ENCODE measurements around the gene EPC2. TPM values are rescaled to one million over a fixed set of nuclear protein-coding genes. Genes with fewer than 3 reads are reported as not detected.

The EPC2 gene
- polyA plus RNA-seq, 1 of the 3 experiments (the other 2 are of a cell fraction): 8.8 TPM

DNA sequence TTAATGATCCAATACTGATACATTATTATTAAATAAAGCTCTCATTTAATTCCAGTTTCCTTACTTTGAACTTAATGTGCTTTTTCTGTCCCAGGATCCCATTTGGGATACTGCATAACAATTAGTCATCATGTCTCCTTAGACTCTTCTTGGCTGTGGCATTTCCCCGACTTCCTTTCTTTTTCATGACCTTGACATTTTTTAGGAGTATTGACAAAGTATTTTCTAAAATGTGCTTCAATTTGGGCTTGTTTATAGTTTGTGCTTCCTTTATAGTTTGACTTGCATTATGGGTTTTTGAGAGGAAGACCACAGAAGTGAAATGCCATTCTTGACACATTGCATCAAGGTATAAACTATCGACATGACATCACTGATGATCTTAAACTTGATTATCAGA, 184.4 kb downstream of the EPC2 start:
- CTCF ChIA-PET: interaction anchor here (0.6 kb wide), 1 partner anchor 25 kb away, joined by 3 read pairs; no protein-coding TSS in a partner anchor
- H3K9ac ChIP-seq: no peak overlapping the region

GRCh38 chr2:148829618-148830017, 185.1 kb downstream of the EPC2 start:
- no peak for DNase-seq
- H4K20me1 ChIP-seq (ENCODE audit: insufficient read depth): no peaks in the 10 kb centered on the region
- no peak overlapping the region for H3K9ac ChIP-seq
- H3K9me3 ChIP-seq: no peaks in the 10 kb centered on the region
- ChIA-PET POLR2A (no interaction called here), CTCF (interaction anchor here (1.0 to 1.3 kb wide), 2 partner anchors 20 to 25 kb away, joined by 3 read pairs; no protein-coding TSS in a partner anchor)
- TF ChIP-seq, protein P1, sequence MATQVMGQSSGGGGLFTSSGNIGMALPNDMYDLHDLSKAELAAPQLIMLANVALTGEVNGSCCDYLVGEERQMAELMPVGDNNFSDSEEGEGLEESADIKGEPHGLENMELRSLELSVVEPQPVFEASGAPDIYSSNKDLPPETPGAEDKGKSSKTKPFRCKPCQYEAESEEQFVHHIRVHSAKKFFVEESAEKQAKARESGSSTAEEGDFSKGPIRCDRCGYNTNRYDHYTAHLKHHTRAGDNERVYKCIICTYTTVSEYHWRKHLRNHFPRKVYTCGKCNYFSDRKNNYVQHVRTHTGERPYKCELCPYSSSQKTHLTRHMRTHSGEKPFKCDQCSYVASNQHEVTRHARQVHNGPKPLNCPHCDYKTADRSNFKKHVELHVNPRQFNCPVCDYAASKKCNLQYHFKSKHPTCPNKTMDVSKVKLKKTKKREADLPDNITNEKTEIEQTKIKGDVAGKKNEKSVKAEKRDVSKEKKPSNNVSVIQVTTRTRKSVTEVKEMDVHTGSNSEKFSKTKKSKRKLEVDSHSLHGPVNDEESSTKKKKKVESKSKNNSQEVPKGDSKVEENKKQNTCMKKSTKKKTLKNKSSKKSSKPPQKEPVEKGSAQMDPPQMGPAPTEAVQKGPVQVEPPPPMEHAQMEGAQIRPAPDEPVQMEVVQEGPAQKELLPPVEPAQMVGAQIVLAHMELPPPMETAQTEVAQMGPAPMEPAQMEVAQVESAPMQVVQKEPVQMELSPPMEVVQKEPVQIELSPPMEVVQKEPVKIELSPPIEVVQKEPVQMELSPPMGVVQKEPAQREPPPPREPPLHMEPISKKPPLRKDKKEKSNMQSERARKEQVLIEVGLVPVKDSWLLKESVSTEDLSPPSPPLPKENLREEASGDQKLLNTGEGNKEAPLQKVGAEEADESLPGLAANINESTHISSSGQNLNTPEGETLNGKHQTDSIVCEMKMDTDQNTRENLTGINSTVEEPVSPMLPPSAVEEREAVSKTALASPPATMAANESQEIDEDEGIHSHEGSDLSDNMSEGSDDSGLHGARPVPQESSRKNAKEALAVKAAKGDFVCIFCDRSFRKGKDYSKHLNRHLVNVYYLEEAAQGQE (IDR thresholded peaks at IDR 0.05; ENCODE audit: low read depth, low read length): peak; percentile 67; the same call in 1 of the 2 replicates
- TF ChIP-seq FOXJ3 (CRISPR knock-in tag; IDR thresholded peaks at IDR 0.05): no peak
- no peak overlapping the region for H3K27ac ChIP-seq (ENCODE audit: low read depth in 2 of 2, low read length in 1 of 2)
- H3F3A ChIP-seq (replicated peaks; ENCODE audit: insufficient read depth): no peaks in the 10 kb centered on the region
- 34% methylated on average over 3 of the region's 3 CpGs for WGBS (ENCODE audit: low lambda C conversion rate)
- no peaks in the 10 kb centered on the region for H3K79me2 ChIP-seq (ENCODE audit: insufficient read depth)
- no peaks in the 10 kb centered on the region for H3K9me2 ChIP-seq
- no peaks in the 10 kb centered on the region for H3K4me1 ChIP-seq (ENCODE audit: control insufficient read depth in 1 of 2, insufficient read depth in 2 of 2, low read depth in 1 of 2, low read length in 1 of 2)
- no peaks in the 10 kb centered on the region for H3K36me3 ChIP-seq (replicated peaks in 1 of 2; ENCODE audit: control insufficient read depth in 1 of 2, insufficient read depth in 2 of 2, low read length in 1 of 2)
- no peak overlapping the region for H3K4me2 ChIP-seq
- H2AFZ ChIP-seq (ENCODE audit: low read depth): no peak overlapping the region
- H3K27me3 ChIP-seq (ENCODE audit: insufficient read depth): no peaks in the 10 kb centered on the region; the same call in 1 of the 2 replicates
- no peak overlapping the region for H3K4me3 ChIP-seq (ENCODE audit: low read depth in 2 of 2, low read length in 1 of 2)

More for the DNA sequence above, 184.4 kb downstream of the EPC2 start:
- Histone ChIP-seq H3K27me3 (ENCODE audit: insufficient read depth) (no peaks in the 10 kb centered on the region), H3K4me1 (ENCODE audit: control insufficient read depth in 1 of 2, insufficient read depth in 2 of 2, low read depth in 1 of 2, low read length in 1 of 2) (no peaks in the 10 kb centered on the region), H3K36me3 (replicated peaks in 1 of 2; ENCODE audit: control insufficient read depth in 1 of 2, insufficient read depth in 2 of 2, low read length in 1 of 2) (no peaks in the 10 kb centered on the region), H2AFZ (ENCODE audit: low read depth) (no peak overlapping the region), H3K79me2 (ENCODE audit: insufficient read depth) (no peaks in the 10 kb centered on the region), H3F3A (replicated peaks; ENCODE audit: insufficient read depth) (no peaks in the 10 kb centered on the region), H3K9me2 (no peaks in the 10 kb centered on the region), H4K20me1 (ENCODE audit: insufficient read depth) (no peaks in the 10 kb centered on the region), H3K27ac (ENCODE audit: low read depth in 2 of 2, low read length in 1 of 2) (no peak overlapping the region), H3K4me2 (no peak overlapping the region), H3K9me3 (no peaks in the 10 kb centered on the region), H3K4me3 (ENCODE audit: low read depth in 2 of 2, low read length in 1 of 2) (no peak overlapping the region)
- POLR2A ChIA-PET: no interaction called here
- no peak for TF ChIP-seq FOXM1 (IDR thresholded peaks at IDR 0.05; ENCODE audit: low read depth)
- TF ChIP-seq SMC3 (IDR thresholded peaks at IDR 0.05; ENCODE audit: low read depth, low read length): no peak
- no peak for TF ChIP-seq POLR2AphosphoS5 (IDR thresholded peaks at IDR 0.05; ENCODE audit: low read depth, low read length)
- no peak for TF ChIP-seq RFX5 (IDR thresholded peaks at IDR 0.05; ENCODE audit: low read length)
- WGBS (ENCODE audit: low lambda C conversion rate): 73% methylated on average over 2 of the region's 2 CpGs
- DNase-seq: no peak

GRCh38 chr2:148832637-148833036, 188.1 kb downstream of the EPC2 start:
- Histone ChIP-seq H3K4me1 (ENCODE audit: control insufficient read depth in 1 of 2, insufficient read depth in 2 of 2, low read depth in 1 of 2, low read length in 1 of 2) (no peaks in the 10 kb centered on the region), H3F3A (replicated peaks; ENCODE audit: insufficient read depth) (no peaks in the 10 kb centered on the region), H4K20me1 (ENCODE audit: insufficient read depth) (no peaks in the 10 kb centered on the region), H3K27ac (ENCODE audit: low read depth in 2 of 2, low read length in 1 of 2) (no peak overlapping the region), H3K4me3 (ENCODE audit: low read depth in 2 of 2, low read length in 1 of 2) (no peak overlapping the region), H3K4me2 (no peak overlapping the region), H3K9me3 (no peaks in the 10 kb centered on the region), H3K36me3 (replicated peaks in 1 of 2; ENCODE audit: control insufficient read depth in 1 of 2, insufficient read depth in 2 of 2, low read length in 1 of 2) (no peaks in the 10 kb centered on the region), H3K79me2 (ENCODE audit: insufficient read depth) (no peaks in the 10 kb centered on the region), H3K9ac (no peak overlapping the region), H3K27me3 (ENCODE audit: insufficient read depth) (no peaks in the 10 kb centered on the region; the same call in 1 of the 2 replicates), H2AFZ (ENCODE audit: low read depth) (no peak overlapping the region), H3K9me2 (no peaks in the 10 kb centered on the region)
- WGBS (ENCODE audit: low lambda C conversion rate): 63% methylated on average over 7 of the region's 7 CpGs
- TF ChIP-seq RFX5 (IDR thresholded peaks at IDR 0.05; ENCODE audit: low read length) (no peak), RAD21 (IDR thresholded peaks at IDR 0.05; ENCODE audit: low read length) (no peak), EP300 (IDR thresholded peaks at IDR 0.05; ENCODE audit: borderline replicate concordance in 1 of 2, low read depth in 1 of 2, low read length in 1 of 2) (no peak), IRF3 (IDR thresholded peaks at IDR 0.05; ENCODE audit: low read depth, low read length) (no peak), NRF1 (IDR thresholded peaks at IDR 0.05; ENCODE audit: low read depth, low read length) (no peak), MXI1 (IDR thresholded peaks at IDR 0.05; ENCODE audit: low read depth, low read length) (no peak), JUND (IDR thresholded peaks at IDR 0.05) (no peak), POLR2AphosphoS5 (IDR thresholded peaks at IDR 0.05; ENCODE audit: low read depth, low read length) (no peak)
- TF ChIP-seq, protein P2, sequence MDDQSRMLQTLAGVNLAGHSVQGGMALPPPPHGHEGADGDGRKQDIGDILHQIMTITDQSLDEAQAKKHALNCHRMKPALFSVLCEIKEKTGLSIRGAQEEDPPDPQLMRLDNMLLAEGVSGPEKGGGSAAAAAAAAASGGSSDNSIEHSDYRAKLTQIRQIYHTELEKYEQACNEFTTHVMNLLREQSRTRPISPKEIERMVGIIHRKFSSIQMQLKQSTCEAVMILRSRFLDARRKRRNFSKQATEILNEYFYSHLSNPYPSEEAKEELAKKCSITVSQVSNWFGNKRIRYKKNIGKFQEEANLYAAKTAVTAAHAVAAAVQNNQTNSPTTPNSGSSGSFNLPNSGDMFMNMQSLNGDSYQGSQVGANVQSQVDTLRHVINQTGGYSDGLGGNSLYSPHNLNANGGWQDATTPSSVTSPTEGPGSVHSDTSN (IDR thresholded peaks at IDR 0.05): no peak
- POLR2A ChIA-PET: no interaction called here
- CTCF ChIA-PET: no interaction called here
- no peak for DNase-seq
